ENCODE data around the gene SCAPER.

DNA sequence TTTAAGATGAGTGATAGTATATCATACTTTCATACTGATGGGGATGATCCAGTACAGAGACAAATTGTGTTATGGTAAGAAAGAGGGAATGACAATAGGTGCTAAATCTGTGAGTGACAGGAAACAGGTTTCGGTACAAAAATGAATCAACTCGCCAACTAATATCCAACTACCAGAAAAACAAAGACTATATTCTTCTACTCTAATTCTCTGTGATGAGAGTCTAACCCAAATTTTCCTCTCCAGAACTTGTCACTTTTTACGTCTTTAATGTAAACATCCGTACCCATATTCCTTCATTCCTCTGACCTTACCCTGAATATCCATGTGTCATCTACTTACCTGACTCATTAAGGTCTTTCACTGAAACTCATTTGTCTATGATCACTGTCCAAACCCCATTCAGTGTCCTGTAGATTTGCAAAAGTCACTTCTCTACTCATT lies 39.6 kb downstream of the SCAPER start:
- TF ChIP-seq, protein P1, sequence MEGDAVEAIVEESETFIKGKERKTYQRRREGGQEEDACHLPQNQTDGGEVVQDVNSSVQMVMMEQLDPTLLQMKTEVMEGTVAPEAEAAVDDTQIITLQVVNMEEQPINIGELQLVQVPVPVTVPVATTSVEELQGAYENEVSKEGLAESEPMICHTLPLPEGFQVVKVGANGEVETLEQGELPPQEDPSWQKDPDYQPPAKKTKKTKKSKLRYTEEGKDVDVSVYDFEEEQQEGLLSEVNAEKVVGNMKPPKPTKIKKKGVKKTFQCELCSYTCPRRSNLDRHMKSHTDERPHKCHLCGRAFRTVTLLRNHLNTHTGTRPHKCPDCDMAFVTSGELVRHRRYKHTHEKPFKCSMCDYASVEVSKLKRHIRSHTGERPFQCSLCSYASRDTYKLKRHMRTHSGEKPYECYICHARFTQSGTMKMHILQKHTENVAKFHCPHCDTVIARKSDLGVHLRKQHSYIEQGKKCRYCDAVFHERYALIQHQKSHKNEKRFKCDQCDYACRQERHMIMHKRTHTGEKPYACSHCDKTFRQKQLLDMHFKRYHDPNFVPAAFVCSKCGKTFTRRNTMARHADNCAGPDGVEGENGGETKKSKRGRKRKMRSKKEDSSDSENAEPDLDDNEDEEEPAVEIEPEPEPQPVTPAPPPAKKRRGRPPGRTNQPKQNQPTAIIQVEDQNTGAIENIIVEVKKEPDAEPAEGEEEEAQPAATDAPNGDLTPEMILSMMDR (IDR thresholded peaks at IDR 0.05) = no peak
- no peak for TF ChIP-seq EZH2 (IDR thresholded peaks at IDR 0.05; ENCODE audit: borderline replicate concordance, insufficient read depth, low read depth, low read length, poor library complexity, severe bottlenecking)
